GM19372 (cell line): ENCODE data around the gene NHERF2.

Experiments used
- ATAC-seq: cut with Tn5 transposase; IDR thresholded peaks from one replicate; pipeline ENCODE4 v1.9.1; 2021; ENCODE audit warnings: mild to moderate bottlenecking, low read depth, moderate library complexity; ENCODE audit not compliant: unreplicated experiment

Gene NHERF2

DNA sequence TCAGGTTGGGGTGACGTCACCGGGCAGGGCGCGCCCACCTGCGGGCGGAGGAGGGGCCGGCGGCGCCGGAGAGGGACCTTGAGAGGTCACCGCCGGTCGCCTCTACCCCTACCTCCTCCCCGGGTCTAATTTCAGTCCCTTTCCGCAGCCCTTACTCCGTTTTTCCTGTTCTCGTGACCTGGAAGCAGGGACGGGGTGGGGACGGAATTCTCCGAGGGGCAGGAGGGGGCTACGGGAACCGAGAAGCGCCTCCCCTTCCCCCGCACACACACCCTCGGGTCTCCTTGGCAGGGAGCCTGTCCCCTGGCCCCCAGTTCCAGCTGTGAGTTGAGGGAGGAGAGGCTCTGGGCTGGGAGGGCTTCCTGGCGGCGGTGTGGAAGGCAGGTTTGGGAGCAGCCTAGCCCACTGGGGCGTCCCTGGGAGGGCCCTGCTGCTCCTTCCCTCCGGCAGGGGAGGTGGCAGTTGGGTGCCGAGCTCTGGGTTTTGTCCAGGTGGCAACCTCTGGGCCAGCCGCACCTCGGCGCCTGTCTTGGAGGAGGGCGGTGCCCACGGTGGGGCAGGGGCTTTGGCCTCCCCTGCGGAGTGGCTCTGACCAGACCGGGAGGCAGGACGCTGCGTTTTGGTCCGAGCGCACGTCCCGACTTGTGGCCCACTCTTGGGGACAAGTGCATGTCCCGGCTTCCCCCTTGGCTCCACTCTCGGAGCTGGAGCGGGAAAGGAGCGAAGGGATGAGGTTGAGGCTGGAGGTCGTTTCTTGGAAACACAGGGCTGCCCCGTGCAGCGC, 36.2 kb upstream of the NHERF2 start:
- ATAC-seq, result no peak

- ATAC-seq, result peak; percentile 32
Measured at GRCh38 chr16:1991135-1991551, 35.6 kb upstream of the NHERF2 start.

GRCh38 chr16:1991588-1991947, 35.1 kb upstream of the NHERF2 start:
- ATAC-seq, result no peak

DNA sequence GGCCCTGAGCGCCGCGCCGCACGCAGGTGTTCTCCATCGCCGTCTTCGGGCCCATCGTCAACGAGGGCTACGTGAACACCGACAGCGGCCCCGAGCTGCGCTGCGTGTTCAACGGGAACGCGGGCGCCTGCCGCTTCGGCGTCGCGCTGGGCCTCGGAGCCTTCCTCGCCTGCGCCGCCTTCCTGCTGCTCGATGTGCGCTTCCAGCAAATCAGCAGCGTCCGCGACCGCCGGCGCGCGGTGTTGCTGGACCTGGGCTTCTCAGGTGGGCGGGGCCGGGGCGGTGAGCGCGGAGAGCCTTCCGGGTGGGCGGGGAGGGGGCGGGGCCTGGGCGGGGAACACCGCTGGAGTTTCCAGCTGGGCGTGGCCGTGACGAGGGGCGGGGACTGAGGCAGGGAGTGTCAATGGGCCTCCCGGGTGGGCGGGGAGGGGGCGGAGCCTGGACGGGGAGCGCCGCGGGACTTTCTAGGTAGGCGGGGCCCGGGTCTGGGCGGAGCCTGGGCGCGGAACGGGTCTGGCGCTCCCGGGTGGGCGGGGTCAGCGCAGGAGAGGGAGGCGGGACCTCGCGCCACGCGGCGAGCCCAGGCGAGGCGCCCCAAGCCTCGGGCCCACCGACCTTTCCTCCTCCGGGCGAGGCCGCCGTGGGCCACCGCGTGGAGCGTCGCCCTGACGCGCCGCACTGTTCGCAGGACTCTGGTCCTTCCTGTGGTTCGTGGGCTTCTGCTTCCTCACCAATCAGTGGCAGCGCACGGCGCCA, 34.6 kb upstream of the NHERF2 start:
- peak; percentile 51 for ATAC-seq

GRCh38 chr16:1992704-1993317, 33.9 kb upstream of the NHERF2 start:
- no peak for ATAC-seq

DNA sequence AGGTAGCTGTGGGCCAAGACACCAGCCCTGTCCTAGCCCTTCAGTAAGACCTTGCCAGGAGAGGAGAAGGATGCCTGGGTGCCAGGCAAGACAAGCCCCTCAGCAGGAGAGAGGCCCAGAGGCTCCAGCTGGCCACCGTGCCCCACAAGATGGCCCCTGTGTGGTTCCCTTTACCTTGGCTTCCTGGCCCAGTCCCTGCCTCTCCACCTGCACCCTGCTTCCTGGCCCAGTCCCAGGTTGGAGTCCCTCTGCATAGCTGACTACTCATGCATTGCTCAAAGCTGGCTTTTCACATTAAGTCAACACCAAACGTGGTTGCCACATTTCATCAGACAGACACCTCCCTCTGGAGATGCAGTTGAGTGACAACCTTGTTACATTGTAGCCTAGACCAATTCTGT, 33.0 kb upstream of the NHERF2 start:
- ATAC-seq, result no peak

GRCh38 chr16:1997494-1998359, 29.0 kb upstream of the NHERF2 start:
- no peak for ATAC-seq

DNA sequence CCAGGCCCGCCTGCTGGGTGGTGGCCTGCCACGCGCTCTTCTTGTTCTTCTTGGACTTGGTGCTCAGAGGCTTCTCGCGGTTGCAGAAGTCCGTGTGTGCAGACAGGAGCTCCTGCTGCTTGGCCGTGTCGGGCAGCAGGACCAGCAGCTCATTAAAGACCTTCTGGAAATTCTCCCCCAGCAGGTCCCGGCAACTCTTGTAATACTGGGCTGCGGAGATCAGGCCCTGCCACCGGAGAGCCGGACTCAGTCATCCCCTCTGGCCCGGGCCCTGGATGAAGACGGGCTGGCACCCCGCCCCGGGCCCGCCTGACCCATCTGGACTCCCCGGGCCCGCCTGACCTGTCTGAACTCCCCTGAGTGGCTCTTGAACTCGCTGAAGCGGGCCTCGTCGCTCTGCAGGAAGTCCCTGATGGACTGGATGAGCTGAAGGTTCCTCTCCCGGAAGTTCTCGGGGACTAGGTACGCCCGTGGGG, 28.3 kb upstream of the NHERF2 start:
- ATAC-seq, result no peak

GRCh38 chr16:1998852-1999801, 27.6 kb upstream of the NHERF2 start:
- ATAC-seq, result no peak

DNA sequence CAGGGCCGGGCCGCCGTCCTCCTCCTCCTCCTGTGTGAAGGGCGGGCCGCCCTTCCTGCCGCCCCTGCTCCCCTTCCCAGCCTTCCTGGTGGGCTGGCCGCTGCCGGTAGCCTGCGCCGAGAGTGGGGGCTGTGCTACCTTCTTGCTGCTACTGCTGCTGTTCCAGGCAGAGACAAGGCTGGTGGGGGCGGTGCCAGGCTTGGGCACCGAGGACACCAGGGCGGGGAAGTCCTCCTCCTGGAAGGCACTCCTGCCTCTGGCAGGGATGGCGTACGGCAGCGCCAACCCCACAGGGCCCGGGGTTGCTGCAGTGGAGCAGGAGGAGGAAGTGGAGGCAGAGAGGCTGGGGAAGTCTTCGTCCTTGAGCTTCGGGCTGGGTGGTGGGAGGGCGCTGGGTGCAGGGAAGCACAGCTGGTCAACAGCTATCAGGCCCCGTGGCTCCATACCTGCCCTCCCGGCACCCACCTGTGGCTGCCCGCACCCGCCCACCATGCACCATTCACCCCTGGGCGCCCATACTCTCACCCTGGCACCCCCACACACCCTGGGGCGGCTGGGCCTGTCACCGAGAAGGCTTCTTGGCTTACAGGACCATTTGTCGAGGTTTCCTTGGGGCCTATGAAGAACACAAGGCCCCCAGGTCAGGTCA, 26.7 kb upstream of the NHERF2 start:
- no peak for ATAC-seq

- no peak for ATAC-seq
Measured at GRCh38 chr16:2001035-2001434, 25.7 kb upstream of the NHERF2 start.

GRCh38 chr16:2001456-2002355, 25.0 kb upstream of the NHERF2 start:
- ATAC-seq, result no peak

DNA sequence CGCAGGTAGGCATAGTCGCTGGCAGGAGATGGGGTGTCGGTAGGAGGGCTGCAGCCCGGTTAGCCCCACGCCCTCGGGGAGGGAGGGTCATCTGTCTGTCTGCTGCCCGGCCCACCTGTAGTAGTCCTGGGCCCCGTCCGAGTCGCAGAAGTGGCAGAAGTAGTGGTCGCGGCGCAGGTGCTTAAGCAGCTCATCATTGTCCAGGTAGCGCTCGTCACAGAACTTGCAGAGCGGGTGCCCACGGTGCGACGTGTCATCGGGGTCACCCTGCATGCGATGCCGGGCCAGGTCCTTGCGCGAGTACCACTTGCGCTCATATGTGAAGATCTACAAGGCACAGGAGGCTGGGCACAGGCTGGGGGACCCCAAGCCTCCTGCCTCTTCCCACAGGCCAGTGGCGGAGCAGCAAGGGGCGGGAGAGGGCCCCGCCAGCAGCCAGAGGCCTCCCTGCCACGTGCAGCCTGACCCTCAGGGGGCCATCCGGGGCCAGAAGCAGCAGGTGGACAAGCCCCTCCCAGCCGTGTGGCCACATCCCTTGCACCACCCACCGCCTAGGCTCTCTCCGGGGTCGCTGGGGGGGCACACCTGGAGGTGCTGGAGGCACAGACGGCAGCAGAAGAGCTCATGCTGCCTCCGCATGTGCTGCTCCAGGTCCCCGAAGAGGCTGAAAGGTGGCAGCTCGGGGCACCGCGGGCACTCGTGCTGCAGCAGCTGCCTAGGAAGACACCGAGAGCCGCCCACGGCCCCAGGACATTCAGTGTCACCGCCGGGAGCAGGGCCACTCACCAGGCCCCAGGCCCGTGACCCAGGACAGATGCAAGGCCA, 24.1 kb upstream of the NHERF2 start:
- no peak for ATAC-seq

DNA sequence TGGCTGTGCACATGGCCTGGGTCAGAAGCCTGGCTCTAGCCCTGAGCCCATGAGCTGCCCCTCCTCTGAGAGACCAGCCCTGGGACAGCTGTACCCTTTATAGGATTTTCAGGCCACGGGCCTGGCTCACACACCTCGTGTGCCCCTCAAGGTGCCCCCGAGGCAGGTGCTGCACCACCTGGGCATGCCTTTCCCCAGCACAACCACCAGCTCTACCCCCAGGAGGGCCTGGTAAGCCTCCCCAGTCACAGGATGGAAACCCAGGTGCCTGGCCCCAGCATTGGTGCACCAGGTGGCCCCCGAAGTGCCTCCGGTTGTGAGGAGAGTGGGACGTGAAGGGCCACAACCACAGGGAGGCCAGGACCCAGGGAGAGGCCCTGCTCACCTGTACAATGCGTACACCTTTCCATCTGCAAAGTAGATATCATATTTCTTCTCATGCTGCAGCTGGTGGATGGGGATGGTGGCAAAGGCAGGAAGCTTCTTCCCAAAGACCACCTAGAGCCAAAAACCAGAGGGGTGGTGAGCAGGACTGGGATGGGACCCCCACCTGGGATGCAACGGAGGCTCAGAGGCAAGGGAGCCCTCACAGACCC, 23.4 kb upstream of the NHERF2 start:
- no peak for ATAC-seq

DNA sequence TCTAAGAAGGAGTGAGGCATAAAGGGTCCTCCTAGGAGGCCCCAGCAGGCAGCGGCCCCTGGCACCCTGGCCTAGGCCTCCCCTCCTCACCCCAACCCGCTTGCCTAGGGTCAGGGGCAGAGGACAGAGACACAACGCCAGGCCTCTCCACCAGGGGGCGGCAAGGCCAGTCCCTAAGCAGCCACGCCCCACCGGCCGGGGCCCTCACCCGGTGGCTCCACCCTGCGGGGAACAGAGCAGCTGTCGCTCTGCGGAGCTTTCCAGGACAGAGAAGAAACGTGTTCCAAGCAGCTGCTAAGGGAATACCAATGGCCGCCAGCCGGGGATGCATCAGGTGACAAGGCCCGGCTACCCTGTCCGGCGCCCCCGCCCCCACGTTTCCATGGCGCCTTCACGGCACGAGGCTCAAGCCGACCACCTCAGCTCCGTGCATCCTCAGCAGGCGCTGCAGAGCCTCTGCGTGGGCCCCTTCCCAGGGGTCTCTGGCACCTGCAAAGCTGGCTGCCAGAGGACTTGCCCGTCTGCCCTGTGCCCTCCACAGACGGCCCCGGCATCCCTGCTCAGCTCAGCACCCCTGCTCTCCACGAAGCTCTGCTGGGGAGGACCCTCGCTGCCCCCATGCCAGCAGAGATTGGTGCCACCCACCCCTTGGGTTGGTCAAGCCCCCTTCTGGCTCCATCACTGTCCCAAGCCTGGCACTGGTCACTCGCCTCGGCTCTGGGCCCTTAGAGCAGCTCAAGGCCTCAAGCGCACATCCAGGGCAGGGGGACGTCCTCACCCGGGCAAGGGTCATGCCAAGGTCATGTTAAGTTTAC, 22.7 kb upstream of the NHERF2 start:
- ATAC-seq, result peak; percentile 59
